Endothelial cell of hepatic sinusoid (primary cell): ENCODE measurements around the gene FARP1.

ENCODE experiments used
- in situ Hi-C: cut with HindIII; loops from 2 replicates; pipeline ENCODE4 v1.10.0; 2017; ENCODE audit warnings: low sequenced_read_pairs

Gene FARP1

GRCh38 chr13:98450539-98451111 lies 307.7 kb downstream of the FARP1 start:
- in situ Hi-C loops = no loop called here

- in situ Hi-C loops = no loop called here
These were observed 309.0 kb downstream of the FARP1 start for GRCh38 chr13:98451676-98452470.

DNA sequence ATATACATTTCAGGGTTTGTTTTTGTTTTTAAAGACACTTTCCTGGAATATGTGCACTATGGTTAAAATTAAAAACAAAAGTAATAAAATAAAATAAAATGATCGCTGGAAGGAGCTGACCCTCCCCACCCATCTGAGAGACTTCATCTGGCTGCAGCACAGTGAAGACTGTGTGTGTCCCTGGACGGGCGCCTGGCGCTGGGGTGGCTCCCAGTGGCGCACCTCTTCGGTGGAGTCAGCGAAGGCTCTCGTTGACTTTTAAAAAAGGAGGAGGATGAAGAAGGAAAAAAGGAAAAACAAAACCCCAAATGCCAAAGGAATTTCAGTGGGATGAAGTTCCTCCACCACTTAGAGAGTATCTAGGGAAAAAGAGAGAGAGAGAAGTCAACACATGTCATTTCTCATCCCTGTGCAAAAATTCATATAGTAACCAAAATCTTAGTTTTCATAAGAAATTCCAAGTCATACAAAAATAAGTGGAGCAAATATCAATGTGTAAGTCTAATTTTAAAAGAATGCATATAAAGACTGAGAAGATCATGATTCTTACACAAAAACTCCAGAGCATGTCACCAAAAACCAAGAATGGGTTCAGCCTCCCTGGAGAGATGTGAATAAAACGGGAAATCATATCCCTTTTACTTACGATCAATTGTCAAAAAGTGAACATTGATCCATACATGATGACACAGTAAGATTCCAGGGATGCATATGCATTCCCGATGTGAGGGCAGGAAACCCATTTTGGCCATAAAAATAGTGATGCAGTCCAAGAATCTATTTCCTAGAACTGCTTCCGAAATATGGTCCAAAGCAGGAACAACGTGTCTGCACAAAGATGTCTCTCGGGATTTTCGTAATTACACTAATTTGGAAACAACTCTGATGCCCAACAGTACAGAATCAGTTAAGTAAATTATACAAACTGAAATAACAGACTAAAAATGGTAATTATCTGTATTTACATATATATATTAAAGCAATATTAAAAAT lies 310.3 kb downstream of the FARP1 start:
- in situ Hi-C loops = no loop called here

- in situ Hi-C loops = no loop called here
These were observed 311.5 kb downstream of the FARP1 start for GRCh38 chr13:98454389-98454881.

GRCh38 chr13:98456413-98456845 lies 313.5 kb downstream of the FARP1 start:
- in situ Hi-C loops = no loop called here

DNA sequence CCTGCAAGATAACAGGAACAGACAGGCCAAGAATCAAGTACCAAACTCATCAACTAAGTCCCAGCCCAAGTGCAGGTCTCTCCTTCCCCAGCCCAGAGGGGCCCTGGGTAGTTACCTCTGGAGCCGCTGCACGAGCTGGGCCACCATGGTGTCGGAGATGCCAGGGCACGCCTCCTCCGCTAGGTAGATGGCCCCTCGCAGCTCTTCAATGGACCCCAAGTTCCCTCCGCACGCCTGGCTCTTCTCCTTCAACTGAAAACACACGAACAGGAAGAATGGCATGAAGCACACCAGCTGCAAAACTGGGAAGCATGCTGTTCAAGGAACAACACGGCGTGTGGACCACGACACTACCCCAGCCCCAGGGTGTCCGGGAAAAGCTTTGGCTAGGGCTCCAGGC lies 314.2 kb downstream of the FARP1 start:
- in situ Hi-C loops = no loop called here

GRCh38 chr13:98458431-98458830 lies 315.5 kb downstream of the FARP1 start:
- in situ Hi-C loops = no loop called here

DNA sequence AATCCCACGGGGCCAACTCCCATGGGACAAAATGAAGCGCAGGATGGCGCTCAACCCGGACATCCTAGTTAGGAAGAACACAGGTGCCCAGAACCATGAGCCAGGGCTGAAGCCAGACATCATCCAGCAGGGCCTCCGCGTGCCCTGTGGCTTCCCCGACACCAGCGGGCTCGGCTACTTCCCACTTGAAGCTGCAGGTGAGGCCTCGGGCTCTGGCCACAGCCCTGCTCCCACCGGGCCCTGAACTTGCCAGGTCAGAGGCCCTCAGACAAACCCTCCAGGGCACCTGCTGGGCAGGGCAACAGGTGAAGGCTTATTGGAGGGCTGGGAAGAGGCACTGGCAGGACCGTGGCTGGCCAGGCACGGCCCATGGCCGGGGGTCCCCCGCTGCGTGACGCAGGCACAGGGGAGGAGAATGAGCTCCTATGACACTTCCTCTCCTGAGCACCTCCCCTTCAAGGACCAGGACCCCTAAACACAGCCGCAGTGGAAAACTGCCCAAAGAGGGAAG lies 316.3 kb downstream of the FARP1 start:
- in situ Hi-C loops = no loop called here

DNA sequence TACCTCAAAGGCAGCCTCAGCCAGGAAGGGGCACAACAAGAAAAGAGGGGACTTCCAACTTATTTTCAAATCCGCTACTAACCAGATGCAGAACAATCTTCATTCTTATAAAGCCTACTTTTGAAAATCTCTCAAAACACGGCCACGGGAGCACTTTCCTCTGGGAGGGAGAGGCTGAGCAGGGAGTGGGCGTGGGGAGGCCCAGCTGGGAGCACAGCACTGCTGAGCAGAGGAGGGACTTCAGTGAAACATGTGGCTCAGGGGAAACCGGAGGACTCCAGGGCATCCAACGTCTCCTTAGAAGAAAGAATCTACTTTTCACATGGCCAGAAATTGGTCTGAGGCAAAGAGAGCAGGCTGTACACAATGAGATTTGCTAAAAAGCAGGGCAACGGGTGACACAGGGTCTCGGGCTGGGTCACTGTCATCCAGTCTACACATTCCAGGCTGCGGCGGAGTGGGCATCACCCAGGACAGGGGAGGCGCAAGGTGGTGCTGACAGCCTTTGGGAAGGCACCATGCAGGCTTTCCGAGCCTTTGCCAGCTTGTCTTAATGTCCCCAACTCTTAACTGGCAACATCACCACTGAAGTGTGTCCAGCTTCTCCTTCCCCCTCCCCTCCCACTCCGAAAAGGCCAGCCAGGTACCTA lies 317.0 kb downstream of the FARP1 start:
- in situ Hi-C loops = no loop called here

DNA sequence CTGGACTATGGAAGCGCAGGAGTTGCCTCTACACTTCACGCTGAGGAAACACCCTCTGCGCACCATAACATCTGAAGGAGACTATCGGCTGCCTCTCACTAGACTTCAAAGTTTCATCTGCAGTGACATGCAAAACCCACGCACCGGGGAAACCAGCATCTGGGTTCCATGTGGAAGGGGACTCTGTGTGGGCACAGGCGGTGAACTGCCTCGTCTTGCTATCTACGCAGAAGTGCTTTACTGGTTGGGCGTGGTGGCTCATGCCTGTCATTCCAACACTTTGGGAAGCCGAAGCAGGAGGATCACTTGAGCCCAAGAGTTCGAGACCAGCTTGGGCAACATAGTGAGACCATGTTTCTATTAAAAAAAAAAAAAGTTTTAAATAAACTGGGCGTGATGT lies 317.6 kb downstream of the FARP1 start:
- in situ Hi-C loops = no loop called here

DNA sequence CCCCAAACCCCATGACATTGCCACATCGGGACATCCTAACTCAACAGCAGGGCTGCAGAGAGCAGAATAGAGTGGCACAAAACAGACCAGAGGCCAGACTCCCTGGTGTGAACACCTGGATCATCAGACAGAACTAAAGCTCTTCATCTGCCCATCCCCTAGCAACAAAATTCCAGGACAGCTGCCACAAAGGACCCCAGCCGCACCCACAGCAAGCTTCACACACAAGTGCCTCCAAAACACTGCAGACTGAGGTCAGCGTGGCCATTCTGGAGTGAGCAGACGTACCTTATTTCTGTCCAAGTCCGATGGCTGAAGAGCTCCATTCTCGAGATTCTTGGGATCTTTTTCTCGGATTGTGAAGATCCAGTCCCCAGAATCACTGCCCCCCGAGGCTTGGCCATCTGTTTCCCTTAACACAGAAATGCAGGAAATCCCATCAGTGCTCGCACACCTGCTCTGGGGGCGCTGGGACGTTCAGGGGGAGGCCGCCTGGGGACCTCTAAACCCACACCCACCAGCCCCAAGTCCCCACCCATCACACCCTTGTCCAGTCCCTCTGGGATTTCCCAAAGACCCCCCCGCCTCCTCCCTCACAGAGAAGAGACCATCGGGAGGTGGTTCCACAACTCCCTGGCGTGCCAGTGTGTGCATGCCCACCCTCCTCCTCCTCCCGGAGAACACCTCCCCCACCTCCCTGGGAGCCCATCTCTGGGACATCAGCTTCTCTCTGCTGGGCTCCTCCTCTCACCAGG lies 318.8 kb downstream of the FARP1 start:
- in situ Hi-C loops = no loop called here

DNA sequence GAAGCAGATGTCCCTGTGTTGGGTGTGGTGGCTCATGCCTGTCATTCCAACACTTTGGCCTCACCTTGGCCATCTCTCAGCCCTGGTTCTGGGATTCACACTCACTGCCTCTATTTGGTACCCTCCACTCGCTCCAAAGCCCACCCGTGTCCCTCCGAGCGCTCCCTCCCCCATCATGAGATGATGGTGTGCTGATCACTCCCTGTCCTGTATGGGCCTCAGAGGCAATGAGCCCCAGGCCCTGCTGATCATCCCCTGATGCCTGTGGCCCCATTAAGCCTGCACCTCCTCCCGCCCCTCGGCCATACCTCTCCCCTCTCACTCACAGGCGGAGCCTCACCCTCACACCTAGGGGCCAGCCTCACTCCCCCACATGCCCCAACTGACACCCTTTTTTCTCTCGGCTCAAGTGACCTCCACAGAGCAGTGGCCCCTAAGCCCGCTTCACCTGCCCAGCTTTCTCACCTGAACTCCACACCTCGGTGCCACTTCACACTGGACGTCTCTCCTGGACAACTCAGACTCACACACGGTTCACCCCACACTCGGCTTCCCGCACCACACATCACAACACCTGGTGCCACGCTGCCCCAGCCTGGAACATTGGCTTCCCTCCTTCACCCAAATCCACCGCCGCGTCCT lies 319.5 kb downstream of the FARP1 start:
- in situ Hi-C loops = no loop called here

DNA sequence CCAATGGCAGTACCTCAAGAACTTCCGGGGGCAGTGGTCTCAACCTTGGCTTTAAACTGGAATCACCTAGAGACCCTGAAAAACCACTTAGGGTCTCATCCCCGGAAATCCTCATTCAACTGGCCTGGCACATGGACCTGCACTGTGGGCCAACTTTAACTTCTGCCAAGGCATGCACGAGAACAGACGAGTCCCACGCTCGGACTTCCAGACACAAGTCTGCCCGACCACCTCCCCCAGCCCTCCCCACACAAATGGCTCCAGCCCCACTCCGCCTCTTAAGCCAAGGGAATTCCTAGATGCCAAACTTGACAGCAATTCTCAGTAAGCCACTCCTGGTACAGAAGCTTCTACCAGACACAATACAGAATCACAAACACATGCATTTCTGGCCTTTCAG lies 320.1 kb downstream of the FARP1 start:
- in situ Hi-C loops = no loop called here

- in situ Hi-C loops = no loop called here
These were observed 323.8 kb downstream of the FARP1 start for GRCh38 chr13:98466634-98467236.

DNA sequence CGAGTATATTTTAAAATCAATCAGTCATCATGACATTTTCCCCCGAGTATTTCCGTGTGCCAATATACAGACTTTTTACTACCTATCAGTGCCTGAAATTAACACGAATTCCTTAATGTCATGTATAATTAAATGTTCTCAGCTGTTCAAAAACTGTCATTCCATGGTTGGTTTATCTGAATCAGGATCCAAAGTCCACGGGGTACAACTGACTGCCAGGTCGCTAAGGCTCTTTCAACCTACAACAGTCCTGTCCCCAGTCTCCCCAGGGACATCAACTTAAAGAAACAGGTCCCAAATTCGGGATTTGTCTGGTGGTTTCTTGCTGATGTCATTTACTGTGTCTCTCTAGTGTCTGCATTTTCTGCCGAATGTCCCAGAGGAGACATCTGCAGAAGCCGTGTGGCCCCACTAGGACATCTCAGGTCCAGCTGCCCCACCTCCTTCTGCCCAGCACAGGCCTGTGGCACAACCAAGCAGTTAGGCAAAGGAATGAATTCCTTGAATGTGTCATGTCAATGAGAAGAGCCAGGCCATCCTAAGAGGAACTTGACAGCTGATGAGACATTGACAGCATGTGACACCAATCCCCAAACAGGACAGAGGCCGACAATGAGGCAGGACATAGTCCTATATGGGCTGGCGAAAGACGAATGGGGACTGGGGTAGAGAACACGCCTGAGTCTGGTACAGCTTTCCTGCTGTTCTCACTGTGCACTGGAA lies 324.5 kb downstream of the FARP1 start:
- in situ Hi-C loops = no loop called here

GRCh38 chr13:98468361-98468760 lies 325.5 kb downstream of the FARP1 start:
- in situ Hi-C loops = no loop called here

DNA sequence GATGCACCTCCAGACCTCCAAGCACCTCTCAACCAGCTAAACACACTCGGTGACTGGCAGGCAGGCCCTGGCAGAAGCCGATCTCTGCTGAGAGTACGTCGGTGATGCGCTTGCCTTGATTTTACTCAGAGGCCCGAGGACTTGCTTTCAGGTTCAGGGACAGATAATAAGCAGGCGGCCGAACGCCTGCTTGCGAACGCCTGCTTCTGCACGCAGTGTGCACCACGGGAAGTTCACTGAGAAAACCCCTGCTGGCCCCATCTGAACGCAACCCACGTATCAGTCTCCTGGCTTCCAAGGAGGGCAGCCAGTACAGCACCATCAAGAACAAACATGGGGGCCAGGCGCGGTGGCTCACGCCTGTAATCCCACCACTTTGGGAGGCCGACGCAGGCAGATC lies 326.0 kb downstream of the FARP1 start:
- in situ Hi-C loops = no loop called here

DNA sequence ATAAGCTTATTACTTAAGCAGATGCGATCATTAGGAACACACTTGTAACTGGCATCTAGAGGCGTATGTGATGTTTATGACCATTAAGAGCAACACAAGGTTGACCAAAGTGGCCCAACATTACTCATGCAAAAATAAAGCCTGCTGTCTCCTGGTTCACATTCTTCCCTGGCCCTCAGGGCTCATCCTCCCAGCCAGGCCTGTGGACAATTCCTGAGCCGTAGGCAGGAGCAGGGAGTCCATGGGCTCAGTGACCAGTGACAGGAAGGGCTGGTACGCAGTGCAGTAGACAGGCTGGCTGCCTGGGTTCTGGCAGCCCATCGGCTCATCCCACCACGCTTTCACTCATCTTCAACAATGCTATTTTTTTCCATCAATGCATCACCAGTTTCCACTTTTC lies 328.0 kb downstream of the FARP1 start:
- in situ Hi-C loops = no loop called here
